ENCODE data around the gene KRTAP4-4.

GRCh38 chr17:41185001-41185400, 24.5 kb upstream of the KRTAP4-4 start:
- no peak for TF ChIP-seq HMGXB4 (CRISPR knock-in tag; IDR thresholded peaks at IDR 0.05)
- no peak for TF ChIP-seq NR2C2 (CRISPR knock-in tag; IDR thresholded peaks at IDR 0.05)
- no peak for TF ChIP-seq CTCF (IDR thresholded peaks at IDR 0.05)
- TF ChIP-seq MXD4 (CRISPR knock-in tag; IDR thresholded peaks at IDR 0.05; ENCODE audit: borderline replicate concordance) = no peak
- no peak for TF ChIP-seq FOXP4 (CRISPR knock-in tag; IDR thresholded peaks at IDR 0.05)
- TF ChIP-seq EMX1 (CRISPR knock-in tag; IDR thresholded peaks at IDR 0.05) = no peak
- TF ChIP-seq MYBL2 (CRISPR knock-in tag; IDR thresholded peaks at IDR 0.05) = no peak
- no peak for TF ChIP-seq JUN (CRISPR knock-in tag; IDR thresholded peaks at IDR 0.05)
- TF ChIP-seq SP1 (CRISPR knock-in tag; conservative IDR thresholded peaks at IDR 0.05) = no peak
- no peak for TF ChIP-seq USF1 (CRISPR knock-in tag; IDR thresholded peaks at IDR 0.05)
- no peak for TF ChIP-seq NR1H2 (CRISPR knock-in tag; IDR thresholded peaks at IDR 0.05)
- TF ChIP-seq AR (CRISPR knock-in tag; IDR thresholded peaks at IDR 0.05) = no peak
- no peak for TF ChIP-seq USF2 (CRISPR knock-in tag; IDR thresholded peaks at IDR 0.05)
